Astrocyte of the cerebellum (primary cell): Measurements from ENCODE around the gene PDLIM7.

Experiments
- DNase-seq: peaks from one replicate; pipeline ENCODE4 v3.0.0-alpha.2; 2011; ENCODE audit warnings: low read depth
- H3K4me3 ChIP-seq: 2 replicates; pipeline ENCODE4 v1.5.1; 2011; ENCODE audit warnings: mild to moderate bottlenecking, low read depth, low read length, moderate library complexity
- CTCF ChIP-seq: IDR thresholded peaks from 2 replicates; pipeline ENCODE4 v1.5.1; 2012; ENCODE audit warnings: low read length, low read depth, moderate library complexity, mild to moderate bottlenecking; ENCODE audit errors: missing control alignments
- in situ Hi-C: cut with HindIII; loops from 2 replicates; pipeline ENCODE4 v1.10.0; 2017; ENCODE audit warnings: low sequenced_read_pairs

Gene PDLIM7

GRCh38 chr5:177434437-177434836 lies 63.0 kb downstream of the PDLIM7 start:
- no peak for TF ChIP-seq CTCF
- in situ Hi-C loops, result no loop called here
- DNase-seq, result no peak
- H3K4me3 ChIP-seq, result no peak overlapping the region

- in situ Hi-C loops, result no loop called here
- DNase-seq, result no peak
- H3K4me3 ChIP-seq, result no peak overlapping the region
- TF ChIP-seq CTCF, result no peak
Observed at GRCh38 chr5:177433658-177434217, 63.7 kb downstream of the PDLIM7 start.
